ENCODE measurements around the gene SYP.

The SYP gene

GRCh38 chrX:49199906-49200771 is at the start of gene SYP:
Gene SYP (minus strand): TSS chrX:49200193. CDS start chrX:49200186, 7 bp downstream.
- peak; percentile 90 for DNase-seq

- DNase-seq, result no peak
Measured at GRCh38 chrX:49249616-49250015, 49.6 kb upstream of the SYP start.

GRCh38 chrX:49249071-49249470 is 49.1 kb upstream of the SYP start:
- no peak for DNase-seq

- no peak for DNase-seq
Measured at GRCh38 chrX:49247916-49248811, 48.2 kb upstream of the SYP start.

GRCh38 chrX:49247346-49247745 is 47.4 kb upstream of the SYP start:
- DNase-seq, result no peak

GRCh38 chrX:49246541-49246940 is 46.5 kb upstream of the SYP start:
- no peak for DNase-seq

GRCh38 chrX:49244207-49244606 is 44.2 kb upstream of the SYP start:
- no peak for DNase-seq

- no peak for DNase-seq
Measured at GRCh38 chrX:49243166-49243565, 43.2 kb upstream of the SYP start.

GRCh38 chrX:49242545-49243066 is 42.6 kb upstream of the SYP start:
- no peak for DNase-seq

GRCh38 chrX:49238735-49239134 is 38.7 kb upstream of the SYP start:
- no peak for DNase-seq

GRCh38 chrX:49237060-49237459 is 37.1 kb upstream of the SYP start:
- no peak for DNase-seq

- no peak for DNase-seq
Measured at GRCh38 chrX:49233887-49234555, 34.0 kb upstream of the SYP start.

- DNase-seq, result no peak
Measured at GRCh38 chrX:49233176-49233575, 33.2 kb upstream of the SYP start, which contains the start of gene CACNA1F. Gene CACNA1F (minus strand): TSS chrX:49233340. CDS start chrX:49233309, 31 bp downstream.

- DNase-seq, result no peak
Measured at GRCh38 chrX:49232525-49232924, 32.5 kb upstream of the SYP start.

- no peak for DNase-seq
Measured at GRCh38 chrX:49231333-49232000, 31.5 kb upstream of the SYP start.

- no peak for DNase-seq
Measured at GRCh38 chrX:49230500-49231232, 30.7 kb upstream of the SYP start.

- DNase-seq, result no peak
Measured at GRCh38 chrX:49228185-49228584, 28.2 kb upstream of the SYP start.

- no peak for DNase-seq
Measured at GRCh38 chrX:49227726-49228125, 27.7 kb upstream of the SYP start.

GRCh38 chrX:49226946-49227345 is 27.0 kb upstream of the SYP start:
- DNase-seq, result no peak

- no peak for DNase-seq
Measured at GRCh38 chrX:49225858-49226257, 25.9 kb upstream of the SYP start.

- no peak for DNase-seq
Measured at GRCh38 chrX:49221868-49222267, 21.9 kb upstream of the SYP start.

- no peak for DNase-seq
Measured at GRCh38 chrX:49220100-49220499, 20.1 kb upstream of the SYP start.
